GM12801 (cell line): ENCODE results near the gene CAPRIN2.

Source experiments
- TF ChIP-seq, protein P1 (sequence below): IDR thresholded peaks from one replicate; pipeline ENCODE4 v1.5.1; 2011; ENCODE audit warnings: control low read depth; ENCODE audit not compliant: insufficient read length; ENCODE audit errors: extremely low read depth

Gene CAPRIN2

GRCh38 chr12:30754750-30755394, at the start of gene CAPRIN2:
TSS of gene CAPRIN2 (minus strand) at chr12:30754951. CDS start at chr12:30753520, 1,431 bp downstream.
- TF ChIP-seq, protein P1, sequence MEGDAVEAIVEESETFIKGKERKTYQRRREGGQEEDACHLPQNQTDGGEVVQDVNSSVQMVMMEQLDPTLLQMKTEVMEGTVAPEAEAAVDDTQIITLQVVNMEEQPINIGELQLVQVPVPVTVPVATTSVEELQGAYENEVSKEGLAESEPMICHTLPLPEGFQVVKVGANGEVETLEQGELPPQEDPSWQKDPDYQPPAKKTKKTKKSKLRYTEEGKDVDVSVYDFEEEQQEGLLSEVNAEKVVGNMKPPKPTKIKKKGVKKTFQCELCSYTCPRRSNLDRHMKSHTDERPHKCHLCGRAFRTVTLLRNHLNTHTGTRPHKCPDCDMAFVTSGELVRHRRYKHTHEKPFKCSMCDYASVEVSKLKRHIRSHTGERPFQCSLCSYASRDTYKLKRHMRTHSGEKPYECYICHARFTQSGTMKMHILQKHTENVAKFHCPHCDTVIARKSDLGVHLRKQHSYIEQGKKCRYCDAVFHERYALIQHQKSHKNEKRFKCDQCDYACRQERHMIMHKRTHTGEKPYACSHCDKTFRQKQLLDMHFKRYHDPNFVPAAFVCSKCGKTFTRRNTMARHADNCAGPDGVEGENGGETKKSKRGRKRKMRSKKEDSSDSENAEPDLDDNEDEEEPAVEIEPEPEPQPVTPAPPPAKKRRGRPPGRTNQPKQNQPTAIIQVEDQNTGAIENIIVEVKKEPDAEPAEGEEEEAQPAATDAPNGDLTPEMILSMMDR: no peak

DNA sequence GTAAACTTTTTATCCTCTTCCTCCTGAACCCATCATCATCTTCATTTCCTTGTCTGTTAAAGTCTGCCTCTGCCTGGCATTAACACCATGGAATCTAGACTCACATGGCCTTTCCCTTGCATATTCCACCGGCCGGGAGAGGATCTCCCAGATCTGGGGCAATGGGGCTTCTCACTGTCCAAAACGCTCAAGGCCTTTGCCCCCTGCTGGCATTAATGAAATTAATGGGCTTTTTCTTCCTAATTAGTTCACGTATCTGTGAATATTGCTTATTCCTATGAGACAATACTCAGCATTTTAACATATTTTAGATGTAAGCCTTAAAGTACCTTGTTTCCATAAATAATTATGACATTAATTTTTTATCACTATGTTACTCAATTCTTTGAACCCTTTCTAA, 42.9 kb upstream of the CAPRIN2 start:
- TF ChIP-seq, protein P1: no peak

GRCh38 chr12:30796891-30797371, 42.2 kb upstream of the CAPRIN2 start:
- TF ChIP-seq, protein P1: no peak

DNA sequence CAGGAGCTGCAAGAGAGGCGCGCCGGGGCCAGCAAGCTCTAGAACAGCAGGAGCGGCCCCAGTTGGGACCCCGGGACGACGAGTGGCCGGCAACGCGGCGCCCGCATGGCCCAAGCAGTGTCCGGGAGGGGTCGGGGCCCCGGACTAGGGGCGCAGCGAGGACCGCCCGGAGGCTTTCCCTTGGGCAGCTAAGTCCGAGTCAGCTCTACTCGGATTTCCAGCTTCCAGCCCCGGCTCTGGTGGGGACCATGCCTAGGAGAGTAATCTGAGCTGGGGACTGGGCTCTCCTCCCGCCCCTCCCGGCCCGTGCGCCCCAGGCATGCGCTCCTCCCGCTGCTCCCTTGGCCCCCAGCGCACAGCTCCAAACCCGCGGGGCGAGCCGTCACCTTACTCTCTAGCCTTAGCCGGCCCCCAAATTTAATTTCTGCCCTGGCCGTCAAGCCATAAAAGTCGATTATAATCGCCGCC, 41.6 kb upstream of the CAPRIN2 start:
- TF ChIP-seq, protein P1: no peak

GRCh38 chr12:30795410-30796312, 40.9 kb upstream of the CAPRIN2 start:
- TF ChIP-seq, protein P1: no peak

DNA sequence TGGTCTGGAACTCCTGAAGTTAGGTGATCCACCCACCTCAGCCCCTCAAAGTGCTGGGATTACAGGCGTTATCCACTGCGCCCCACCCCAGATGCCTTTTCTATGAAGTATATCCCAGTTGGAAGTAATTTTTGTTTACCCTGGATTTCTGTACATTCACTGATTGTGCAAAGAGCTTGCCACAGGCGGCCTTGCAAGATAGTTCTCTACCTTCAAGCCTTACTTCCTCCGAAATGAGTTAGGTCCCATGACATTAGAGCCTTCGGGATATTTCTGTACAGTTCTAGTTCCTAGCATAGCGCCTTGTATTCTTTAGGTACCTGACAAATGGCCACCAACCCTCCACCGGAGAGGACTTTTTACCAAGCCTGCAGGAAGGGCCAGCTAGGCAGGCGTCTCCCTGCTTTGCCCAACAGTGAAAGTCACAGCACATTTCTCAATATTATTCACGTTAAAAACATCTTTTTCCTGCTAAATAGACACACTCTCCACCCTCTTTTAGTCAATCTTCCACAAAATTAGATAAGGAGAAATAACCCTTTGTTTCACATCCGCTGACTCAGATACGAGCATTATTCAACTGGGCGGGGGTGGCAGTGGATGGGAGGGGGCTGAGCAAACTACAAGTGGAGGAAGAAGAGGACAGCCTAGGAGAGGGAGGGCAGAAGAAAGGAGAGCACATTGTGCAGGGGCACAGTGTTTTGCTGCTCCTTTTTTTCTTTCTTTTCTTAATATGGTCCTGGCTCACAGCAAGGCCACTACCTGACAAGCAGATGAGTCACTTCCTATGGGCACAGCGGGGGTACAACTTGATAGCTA, 40.0 kb upstream of the CAPRIN2 start:
- TF ChIP-seq, protein P1: no peak
